HG03159 (cell line): ENCODE measurements around the gene FCN1.
"Not testable (repeated sequence)": the region's sequence is repeated elsewhere in the genome, so short reads cannot be mapped to it uniquely, and the experiment has no call there.

Source experiments
- ATAC-seq: cut with Tn5 transposase; IDR thresholded peaks from one replicate; pipeline ENCODE4 v1.9.1; 2021; ENCODE audit warnings: mild to moderate bottlenecking, moderate library complexity; ENCODE audit not compliant: unreplicated experiment

FCN1 gene

GRCh38 chr9:134860510-134860909 lies 57.2 kb downstream of the FCN1 start:
- no peak for ATAC-seq

GRCh38 chr9:134858051-134858841 lies 59.5 kb downstream of the FCN1 start:
- peak; percentile 59 for ATAC-seq

- ATAC-seq: not testable (repeated sequence)
Observed at GRCh38 chr9:134857451-134857850, 60.3 kb downstream of the FCN1 start.

GRCh38 chr9:134855900-134856377 lies 61.8 kb downstream of the FCN1 start:
- ATAC-seq: no peak
